ENCODE data around the gene TCF21.

GRCh38 chr6:133917781-133918180, 28.9 kb downstream of the TCF21 start:
- TF ChIP-seq GATA2 (IDR thresholded peaks at IDR 0.05; ENCODE audit: low read depth, low read length) (no peak), GATA3 (IDR thresholded peaks at IDR 0.05; ENCODE audit: low read depth, low read length) (no peak)
